HG03565 (cell line): Measurements from ENCODE around the gene UCK1.

Source experiments
- ATAC-seq: cut with Tn5 transposase; IDR thresholded peaks from one replicate; pipeline ENCODE4 v1.9.1; 2021; ENCODE audit warnings: mild to moderate bottlenecking, moderate library complexity; ENCODE audit not compliant: unreplicated experiment

The UCK1 gene

DNA sequence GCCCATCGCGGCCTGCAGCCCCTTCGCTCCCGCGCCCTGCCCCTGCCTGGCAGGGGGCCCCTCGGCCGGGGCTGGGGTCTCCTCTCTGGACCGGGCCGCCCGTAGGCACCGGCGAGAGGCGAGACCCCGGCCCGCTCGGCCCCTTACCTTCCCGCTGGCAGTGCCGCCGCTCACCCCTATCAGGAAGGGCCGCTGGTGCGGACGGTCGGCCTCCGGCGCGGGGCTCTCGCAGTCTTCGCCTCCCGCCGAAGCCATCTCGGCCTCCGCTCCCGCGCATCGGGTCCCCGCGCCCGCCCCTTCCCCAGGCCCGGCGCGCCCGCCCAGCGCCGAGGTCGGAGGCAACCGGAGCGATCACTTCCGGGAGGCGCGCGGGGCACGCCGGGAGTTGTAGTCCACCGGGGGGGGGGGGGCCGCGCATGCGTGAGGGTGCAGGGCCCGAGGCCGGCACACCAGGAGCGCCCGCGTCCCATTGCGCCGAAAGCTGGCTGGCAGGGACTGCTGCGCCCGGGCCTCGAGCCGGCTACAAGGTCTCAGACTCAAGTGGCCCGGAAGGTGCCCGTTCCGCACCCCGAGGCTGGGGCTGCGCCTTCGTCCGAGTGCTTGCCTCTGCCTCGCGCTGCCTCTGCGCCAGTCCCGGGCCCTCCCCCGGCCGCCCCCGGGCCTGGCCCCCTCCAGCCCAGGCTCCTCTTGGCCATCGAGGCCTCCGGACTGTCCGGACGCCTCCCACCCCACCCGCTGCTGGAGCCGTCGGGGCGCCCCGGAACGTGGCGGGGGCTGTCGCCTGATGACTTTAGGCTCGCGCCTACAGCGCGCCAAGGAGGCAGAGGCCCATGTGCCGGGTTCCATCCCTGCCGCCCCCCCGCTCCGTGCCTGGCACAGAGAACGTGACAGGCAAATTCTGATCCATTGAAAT, at the start of gene UCK1:
UCK1 (minus strand) TSS at position 344 of the 913 bp plus-strand sequence; CDS start at position 255, 89 bp downstream.
- peak; percentile 72 for ATAC-seq

DNA sequence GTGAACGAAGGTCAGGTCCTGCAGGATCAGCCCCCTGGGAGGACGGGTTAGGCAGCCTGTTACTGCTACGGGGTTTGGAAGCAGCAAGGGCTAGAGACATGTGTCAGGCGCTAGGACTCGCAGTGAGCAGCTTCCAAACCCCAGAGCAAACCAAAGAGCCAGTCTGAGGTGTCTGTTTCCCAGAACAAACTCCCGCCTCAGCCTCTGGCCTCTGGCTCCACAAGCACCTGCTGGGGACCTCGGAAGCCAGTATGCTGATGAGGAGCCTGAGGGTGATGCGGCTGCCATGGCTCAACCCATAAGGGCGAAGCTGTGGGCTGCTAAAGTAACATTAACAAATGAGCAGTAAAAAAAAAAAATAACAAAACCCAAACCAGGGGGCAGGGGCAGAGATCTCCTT, 49.3 kb upstream of the UCK1 start:
- ATAC-seq: no peak

DNA sequence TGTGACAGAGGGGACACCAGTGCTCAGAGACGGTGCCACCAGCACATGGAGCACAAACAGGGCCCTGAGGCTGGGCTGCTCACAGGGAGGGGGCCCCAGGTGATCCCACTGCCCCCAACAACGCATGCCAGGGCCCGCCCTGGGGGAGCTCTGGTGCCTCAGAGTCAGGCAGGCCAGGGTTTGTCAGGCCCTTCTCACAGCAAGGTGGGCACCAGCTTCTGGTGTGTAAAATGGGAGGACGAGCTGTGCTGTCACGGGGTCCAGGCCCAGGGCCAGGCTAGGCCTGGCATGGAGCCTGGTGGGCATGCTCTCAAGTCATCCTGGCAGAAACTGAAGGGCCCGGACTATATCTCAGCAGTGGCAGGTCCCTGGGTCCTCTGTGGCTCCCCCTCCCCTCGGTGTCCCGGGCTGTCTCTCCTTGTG, 48.7 kb upstream of the UCK1 start:
- no peak for ATAC-seq

DNA sequence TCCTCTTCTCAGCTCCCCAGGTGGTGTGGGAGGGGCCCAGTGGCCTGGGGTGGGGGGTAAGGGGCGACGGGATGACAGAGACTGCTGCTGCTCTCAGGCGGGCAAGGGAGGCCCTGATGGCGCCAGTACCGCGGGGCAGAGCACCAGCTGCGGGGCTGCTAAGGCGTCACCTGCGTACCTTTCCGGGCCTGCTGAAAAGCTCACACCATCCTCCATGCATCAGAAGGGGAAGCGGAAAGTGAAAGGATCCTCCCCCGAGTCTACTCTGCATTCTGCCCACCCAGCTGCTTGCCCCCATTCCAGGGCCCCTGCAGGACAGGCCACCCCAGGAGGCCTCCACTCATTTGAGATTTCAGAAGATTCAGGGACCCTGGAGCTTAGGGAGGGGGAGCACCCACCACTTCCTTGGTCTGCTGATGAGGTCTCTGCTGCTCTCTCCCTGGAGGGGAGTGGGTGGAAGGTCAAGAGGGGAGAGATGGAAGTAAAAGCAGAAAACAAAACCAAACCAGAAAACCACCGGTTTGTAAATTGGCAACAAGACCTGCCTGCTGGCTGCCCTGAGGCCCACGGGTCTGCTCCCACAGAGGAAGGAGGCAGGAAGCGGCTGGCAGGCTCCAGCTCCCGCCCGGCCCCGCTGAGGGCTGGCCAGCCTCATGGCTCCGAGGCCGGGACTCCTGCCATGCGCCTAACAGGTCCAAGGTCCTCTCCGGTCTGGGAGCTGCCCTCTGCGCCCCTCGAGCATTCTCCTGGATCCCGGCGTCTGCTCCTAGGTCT, 47.9 kb upstream of the UCK1 start:
- no peak for ATAC-seq

DNA sequence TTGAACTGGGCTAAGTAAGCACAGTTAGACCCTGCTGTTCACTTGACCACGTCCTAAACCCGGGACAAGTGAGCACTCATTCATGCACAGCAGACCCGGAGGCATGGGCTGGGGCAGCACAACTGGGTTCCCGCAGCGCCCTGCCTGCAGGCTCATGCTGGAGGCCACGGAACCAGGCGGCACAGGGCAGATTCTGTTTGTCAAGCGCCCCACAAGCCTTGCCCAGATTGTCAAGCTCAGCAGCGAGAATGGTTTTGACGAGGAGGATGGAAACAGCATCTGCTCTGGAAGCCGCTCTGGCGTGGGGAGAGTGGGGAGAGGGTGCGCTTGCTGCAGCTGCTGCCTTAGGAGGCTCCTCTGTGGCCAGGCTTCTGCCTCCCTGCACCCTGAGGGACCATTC, 47.0 kb upstream of the UCK1 start:
- ATAC-seq: no peak

DNA sequence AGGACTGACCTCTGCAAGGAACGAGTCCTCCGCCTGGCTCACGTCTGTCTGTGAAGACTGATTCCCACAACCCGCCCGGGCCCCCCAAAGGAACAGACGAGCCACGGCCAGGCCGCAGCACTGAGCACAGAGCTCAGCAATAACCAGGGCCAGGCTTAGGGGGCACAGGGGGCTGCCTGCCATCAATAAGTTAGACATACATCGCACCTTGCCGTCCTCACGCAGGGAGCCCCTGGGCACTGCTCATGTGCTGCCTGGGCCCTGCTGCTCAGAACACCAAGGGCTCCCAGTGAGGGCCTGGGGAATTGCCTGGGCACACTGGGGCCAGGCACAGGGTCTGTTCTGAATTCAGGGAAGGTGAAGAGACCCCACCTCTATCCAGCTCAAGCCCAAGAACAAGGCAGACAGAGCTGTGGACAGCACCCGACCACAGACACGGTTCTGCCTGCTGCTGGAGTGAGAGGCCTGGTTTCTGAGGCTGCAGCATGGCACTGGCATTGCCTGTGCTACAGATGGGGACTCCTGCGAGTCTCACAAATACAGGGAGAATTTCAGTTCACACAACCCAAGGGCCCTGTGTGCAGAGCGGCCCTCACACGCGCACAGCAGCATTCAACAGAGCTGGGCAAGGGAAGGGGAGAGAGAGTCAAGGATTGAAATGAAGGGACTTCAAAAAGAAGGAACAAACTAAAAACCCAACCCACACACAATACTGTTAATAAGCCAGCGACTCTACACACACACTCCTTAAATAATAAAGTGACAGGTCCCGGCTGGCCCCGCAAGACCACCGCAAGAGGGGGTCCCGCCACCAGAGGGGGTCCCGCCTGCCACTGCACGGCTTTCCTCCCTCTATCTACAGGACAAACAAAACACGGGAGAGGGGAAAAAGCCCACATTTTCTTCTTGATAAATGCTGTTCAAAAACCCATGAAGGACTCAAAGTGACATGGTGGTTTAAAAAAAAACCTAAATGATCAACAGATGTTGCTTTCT, 46.2 kb upstream of the UCK1 start:
- ATAC-seq: no peak

DNA sequence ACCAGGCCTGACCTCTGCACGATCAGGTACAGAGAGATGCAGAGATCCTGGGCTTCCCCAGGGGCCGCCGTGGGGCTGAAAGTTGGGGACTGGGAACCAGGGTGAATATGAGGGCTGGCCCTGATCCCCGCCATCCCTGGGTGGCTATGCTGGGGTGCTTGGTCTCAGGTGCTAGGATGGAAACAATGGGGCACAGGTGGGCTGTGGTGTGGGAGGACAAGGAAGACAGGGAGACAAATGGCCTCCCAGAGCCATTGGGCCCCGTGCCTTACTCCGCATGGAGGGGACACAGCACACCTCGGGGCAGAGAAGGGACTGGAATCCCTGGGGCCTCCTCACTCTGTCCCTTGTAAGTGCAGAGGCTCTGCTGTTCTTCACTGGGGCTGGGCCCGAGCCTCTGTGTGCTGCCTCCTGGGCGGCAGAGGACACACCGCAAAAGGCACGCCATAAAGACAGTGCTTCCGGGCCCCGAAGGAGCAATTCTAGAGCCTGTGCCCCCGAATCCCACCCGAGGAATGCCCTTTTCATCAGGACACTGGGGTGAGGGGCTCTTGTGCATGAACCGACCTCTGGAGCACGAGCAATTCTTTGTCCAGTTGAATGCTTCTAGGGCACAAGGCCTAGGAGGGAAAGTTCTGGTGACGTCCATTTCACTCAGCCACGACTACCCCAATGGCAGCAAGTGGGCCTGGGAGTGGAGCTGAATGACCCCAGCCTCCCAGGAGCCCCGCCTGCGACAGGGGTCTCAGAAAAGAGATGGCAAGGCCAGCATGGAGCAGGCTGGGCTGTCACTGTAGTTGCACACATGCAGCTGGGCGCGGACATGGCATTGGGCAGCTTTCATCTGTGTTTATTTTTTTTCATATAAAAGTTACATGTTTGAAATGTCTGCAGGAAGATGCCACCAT, 45.1 kb upstream of the UCK1 start:
- ATAC-seq: no peak

DNA sequence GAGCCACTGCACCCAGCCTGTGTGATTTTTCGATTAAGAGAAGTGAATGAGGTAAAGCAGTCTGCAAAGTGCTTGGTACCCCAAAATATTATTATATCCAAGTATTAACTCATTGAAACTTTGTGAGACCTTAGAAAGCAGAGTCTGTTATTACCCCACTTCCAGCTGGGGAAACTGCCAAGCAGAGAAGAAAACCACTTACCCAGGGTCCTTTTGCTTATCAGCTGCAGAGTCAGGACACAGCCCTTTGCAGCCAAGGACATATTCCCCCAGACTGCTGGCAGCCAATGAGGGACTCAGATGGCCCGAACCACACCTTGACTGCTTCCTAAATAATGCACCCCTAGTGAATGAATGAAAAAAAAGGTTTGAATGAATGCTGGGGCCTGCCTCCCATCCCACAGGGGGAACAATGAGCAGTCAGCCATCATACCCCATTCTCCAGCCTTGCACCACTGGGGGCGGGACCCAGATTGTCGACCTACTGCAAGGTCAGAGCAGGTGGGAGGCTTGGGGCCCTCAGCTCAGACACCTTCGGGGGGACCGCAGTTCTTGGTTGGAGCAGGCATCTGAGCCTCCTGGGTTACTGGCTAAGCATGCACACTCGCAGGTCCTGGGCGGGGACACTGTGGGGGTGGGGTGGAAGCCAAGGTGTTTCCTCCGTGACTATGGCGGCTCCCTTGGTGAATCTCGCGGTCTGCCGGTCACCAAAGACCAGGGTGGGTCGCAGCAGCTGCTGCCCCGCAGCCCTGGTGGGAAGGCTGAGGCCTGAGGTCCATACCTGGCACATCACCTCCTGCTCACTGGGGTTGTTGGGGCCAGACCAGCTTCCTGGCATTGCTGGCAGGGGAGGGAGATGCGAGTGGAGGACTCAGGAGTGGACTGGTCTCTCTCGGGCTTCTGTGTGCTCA, 43.9 kb upstream of the UCK1 start:
- no peak for ATAC-seq

DNA sequence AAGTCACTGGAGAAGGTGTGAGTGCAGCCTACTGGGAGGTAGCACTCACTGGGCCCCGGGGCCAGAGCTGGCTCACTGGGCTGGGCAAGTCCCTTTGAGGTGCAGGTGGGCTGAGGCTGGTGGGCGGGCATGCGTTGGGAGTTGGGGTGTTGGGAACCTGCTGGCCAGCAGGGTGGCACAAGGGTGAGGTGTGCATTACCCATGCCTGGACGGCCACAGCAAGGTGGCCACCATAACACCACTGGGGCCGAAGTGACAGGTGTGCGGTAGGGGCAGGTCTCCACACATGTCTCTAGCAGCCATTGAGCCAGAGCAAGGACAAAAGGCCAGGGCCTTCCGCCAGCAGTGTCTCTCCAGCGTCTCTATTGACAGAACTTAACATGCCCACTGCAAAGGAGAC, 36.8 kb upstream of the UCK1 start:
- ATAC-seq: no peak

DNA sequence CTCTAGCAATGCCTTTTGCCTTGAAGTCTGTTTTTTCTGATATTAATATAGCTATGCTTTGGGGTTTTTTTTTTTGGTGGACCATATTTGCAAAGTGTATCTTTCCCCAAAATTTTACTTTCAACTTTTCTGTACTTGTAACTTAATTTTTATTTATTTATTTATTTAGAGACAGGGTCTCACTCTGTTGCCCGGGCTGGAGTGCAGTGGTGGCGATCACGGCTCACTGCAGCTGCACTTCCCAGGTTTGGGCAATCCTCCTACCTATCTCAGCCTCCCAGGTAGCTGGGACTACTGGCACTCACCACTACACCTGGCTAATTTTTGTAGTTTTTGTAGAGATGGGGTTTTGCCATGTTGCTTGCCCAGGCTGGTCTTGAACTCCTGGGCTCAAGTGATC, 35.1 kb upstream of the UCK1 start:
- no peak for ATAC-seq

DNA sequence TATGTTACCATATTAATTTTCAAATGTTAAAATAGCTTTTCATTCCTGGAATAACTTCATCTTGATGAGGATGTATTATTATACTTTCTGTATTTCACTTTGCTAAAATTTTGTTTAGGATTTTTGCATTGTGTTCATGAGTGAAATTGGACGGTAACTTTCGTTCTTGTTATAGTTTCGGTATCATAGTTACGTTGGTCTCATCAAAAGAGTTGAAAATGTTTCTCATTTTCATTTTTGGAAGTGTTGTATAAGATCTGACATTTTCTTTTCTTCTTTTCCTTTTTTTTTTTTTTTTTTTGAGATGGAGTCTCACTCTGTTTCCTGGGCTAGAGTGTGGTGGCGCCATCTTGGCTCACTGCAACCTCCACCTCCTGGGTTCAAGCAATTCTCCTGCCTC, 34.3 kb upstream of the UCK1 start:
- no peak for ATAC-seq

DNA sequence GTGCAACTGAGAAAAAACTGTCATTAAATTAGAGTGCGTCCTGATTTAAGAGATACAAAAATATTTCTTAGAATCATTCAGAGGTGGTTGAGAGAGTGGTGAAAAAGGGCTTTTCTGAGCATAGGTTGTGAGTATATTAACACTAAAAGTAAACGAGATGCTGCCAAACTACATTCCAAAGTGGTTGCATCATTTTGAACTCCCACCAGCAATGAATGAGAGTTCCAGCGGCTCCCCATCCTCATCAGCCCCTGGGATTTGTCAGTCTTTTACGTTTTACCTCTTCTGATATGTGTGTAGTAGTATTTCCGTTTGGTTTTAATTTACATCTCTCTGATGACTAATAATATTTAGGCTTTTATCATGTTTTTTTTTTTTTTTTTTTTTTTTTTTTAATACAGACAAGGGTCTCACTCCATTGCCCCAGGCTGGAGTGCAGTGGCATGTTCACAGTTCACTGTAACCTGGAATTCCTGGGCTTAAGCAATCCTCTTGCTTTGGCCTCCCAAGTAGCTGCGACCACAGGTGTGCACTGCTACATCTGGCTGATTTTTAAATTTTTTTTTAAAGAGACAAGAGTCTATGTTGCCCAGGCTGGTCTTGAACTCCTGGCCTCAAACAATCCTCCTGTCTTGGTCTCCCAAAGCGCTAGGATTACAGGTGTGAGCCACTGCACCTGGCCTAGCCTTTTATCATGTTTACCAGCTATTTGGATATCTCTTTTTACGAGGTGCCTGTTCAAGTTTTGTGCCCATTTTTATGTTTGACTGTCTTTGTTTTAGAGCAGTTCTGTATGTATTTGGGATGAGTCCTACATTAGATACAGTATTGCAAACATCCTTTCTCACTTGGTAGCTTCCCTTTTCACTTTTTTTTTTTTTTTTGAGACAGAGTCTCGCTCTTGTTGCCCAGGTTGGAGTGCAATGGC, 31.2 kb upstream of the UCK1 start:
- ATAC-seq: no peak

DNA sequence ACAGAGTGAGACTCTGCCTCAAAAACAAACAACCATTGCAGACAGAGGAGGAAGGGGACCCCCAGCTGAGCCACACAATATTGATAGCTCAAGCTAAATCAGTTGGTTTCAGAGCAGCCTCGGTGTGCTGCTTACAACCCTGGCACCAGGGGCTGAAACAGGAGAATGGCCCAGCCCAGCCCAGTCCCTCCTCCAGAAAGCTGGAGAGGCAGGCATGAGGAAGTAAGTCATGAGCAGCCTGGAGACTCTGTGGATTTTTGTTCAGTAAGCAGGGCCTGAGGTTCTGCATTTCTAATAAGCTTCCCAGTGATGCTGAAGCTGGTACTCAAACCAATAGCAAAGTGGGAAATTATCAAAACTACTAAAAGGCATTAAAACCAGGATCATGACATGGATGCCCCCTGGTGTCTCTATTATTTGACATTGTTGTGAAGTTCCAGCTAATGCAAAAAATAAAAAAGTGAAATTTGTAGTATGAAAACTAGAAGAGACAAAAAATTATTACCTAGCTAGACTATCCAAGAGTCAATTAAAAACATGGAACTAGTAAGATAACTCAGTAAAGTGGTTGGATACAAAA, 28.4 kb upstream of the UCK1 start:
- ATAC-seq: no peak

DNA sequence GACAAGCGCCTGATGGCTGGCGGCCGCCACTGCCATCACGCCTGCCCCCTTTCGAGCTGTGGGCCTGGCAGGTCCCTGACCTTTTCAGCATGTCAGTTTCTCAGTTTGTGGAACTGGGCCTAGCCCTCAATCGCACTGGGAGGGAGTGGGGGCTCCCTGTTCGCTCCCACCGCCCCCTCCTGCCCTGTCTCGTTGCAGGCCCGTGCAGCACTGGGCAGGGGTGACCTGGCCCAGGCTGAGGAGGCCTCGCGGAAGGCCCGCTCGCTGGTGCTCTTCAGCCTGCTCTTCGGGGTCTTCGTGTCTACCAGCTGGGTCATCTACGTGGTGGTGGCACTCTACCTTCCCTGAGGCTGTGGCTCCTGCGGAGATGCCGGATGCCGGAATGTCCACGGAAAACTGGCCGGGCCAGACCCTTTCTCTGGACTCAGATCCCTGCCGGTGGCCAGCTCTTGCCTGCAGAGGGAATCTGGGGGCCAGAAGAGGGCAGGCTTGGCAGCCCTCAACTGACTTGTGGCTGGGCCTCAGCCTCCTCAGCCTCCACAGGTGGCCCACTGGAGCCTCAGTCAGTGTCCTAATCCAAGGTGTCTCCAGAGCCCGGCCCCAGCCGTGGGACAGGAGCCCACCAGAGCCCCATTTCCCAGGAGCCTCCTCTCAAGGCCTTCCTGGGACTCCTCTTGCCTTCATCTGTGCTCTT, 26.9 kb upstream of the UCK1 start:
- ATAC-seq: no peak

DNA sequence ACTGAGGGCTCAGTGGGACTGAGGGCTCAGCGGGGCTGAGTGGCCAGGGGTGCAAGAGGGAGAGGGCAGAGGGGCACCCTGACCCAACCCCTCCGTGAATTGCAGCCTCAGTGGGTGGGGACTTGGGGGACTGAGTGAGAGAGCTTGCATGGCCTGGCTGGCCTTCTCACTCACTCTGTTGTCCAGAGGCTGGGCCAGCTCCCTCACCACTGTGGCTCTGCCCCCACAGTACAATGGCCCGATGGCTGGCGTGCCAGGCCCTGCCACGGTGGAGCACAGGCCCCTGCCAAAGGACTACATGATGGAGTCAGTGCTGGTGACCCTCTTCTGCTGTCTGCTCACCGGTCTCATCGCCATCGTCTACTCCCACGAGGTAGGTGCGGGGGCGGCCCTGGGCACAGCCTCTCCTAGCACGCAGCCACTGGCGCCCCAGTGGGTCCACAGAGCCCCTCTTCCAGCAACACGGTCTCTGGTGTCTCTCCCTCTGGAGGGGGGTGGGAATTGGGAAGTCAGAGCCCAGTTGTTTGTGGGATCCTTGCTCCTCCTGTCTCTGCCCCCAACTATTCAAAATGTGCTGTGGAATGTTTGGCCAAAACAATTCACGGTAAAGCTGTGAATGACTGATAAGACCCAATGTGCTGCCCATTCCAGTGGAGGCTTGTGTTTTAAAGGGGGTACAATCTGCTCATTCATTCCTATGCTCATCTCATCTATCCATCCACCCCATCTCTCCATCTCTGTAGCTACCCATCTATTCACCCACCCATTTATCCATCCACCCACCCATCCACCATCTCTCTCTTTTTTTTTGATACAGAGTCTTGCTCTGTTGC, 25.0 kb upstream of the UCK1 start:
- no peak for ATAC-seq

DNA sequence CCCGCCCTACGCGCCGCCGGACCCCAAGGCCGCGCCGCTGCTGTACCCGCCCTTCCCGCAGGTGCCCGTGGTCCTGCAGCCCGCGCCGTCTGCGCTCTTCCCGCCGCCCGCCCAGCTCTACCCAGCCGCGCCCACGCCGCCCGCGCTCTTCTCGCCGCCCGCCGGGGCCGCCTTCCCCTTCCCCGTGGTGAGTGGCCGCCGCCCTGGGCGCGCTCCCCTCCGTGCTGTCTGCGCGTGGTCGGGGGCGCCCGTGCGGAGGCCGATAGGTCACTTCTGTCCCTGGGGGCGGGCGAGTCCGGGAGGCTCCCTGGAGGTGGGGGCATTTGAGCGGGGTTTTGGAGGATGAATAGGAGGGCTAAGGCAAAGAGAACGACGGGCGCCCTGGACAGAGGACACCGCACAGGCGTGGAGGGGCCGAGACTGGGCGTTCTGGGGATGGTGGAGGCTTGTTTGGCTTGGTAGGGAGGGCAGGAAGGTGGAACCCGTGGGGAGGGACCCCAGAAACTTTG, 23.8 kb upstream of the UCK1 start:
- ATAC-seq: no peak
